K562 (cell line): ENCODE measurements around the gene KIFC3. TPM values are rescaled to one million over a fixed set of nuclear protein-coding genes. Genes with fewer than 3 reads are reported as not detected.
A peak's percentile ranks its signal among the peaks of the same experiment; 100 is the strongest.

Source experiments
- ARID2 ChIP-seq: fragments of 450-650 bp; IDR thresholded peaks from 2 replicates; pipeline ENCODE4 v1.6.1; 2017; ENCODE audit warnings: antibody characterized with exemption, mild to moderate bottlenecking
- BRF2 ChIP-seq: IDR thresholded peaks from 3 replicates; pipeline ENCODE4 v1.6.1; 2011; ENCODE audit warnings: borderline replicate concordance, mild to moderate bottlenecking; ENCODE audit not compliant: insufficient read length, insufficient read depth
- COPS2 ChIP-seq: fragments of 450-650 bp; conservative IDR thresholded peaks from 2 replicates; pipeline ENCODE4 v1.6.1; 2016; ENCODE audit warnings: mild to moderate bottlenecking, moderate library complexity
- E2F1 ChIP-seq: sonication (generic); formaldehyde crosslinking; IDR thresholded peaks from 2 replicates; pipeline ENCODE4 v1.8.1; 2023; ENCODE audit warnings: mild to moderate bottlenecking, missing genetic modification reagents, moderate library complexity
- E4F1 ChIP-seq: fragments of 250-450 bp; sonication (Bioruptor Pico); IDR thresholded peaks from 2 replicates; pipeline ENCODE4 v1.5.0; 2021; ENCODE audit warnings: mild to moderate bottlenecking, borderline replicate concordance
- FOXJ3 ChIP-seq: sonication (generic); formaldehyde crosslinking; IDR thresholded peaks from 2 replicates; pipeline ENCODE4 v1.4.0; 2020; ENCODE audit warnings: mild to moderate bottlenecking, missing genetic modification reagents
- HDGF ChIP-seq: fragments of 450-650 bp; IDR thresholded peaks from 2 replicates; pipeline ENCODE4 v1.6.1; 2016
- HMG20A ChIP-seq: fragments of 450-650 bp; formaldehyde crosslinking; conservative IDR thresholded peaks from 2 replicates; pipeline ENCODE4 v1.4.0; 2020; ENCODE audit warnings: mild to moderate bottlenecking, mixed read lengths
- HNRNPUL1 ChIP-seq: fragments of 200-400 bp; formaldehyde crosslinking; IDR thresholded peaks from 2 replicates; pipeline ENCODE4 v1.6.1; 2017; ENCODE audit warnings: low read length
- KLF16 ChIP-seq: IDR thresholded peaks from 2 replicates; pipeline ENCODE4 v1.6.1; 2016; ENCODE audit warnings: antibody characterized with exemption
- LEF1 ChIP-seq: fragments of 450-650 bp; IDR thresholded peaks from 2 replicates; pipeline ENCODE4 v1.6.1; 2016; ENCODE audit warnings: mild to moderate bottlenecking
- PHB2 ChIP-seq: fragments of 450-650 bp; IDR thresholded peaks from 2 replicates; pipeline ENCODE4 v1.6.1; 2017; ENCODE audit warnings: low read depth
- PHF8 ChIP-seq: fragments of 200-600 bp; sonication (generic); IDR thresholded peaks from 2 replicates; pipeline ENCODE4 v1.6.1; 2012; ENCODE audit warnings: mixed run types, mild to moderate bottlenecking, inconsistent platforms, low read length, moderate library complexity, borderline replicate concordance
- POLR2H ChIP-seq: IDR thresholded peaks from 2 replicates; pipeline ENCODE4 v1.6.1; 2016; ENCODE audit warnings: missing genetic modification characterization, low read depth, mild to moderate bottlenecking, control low read depth, missing compliant biosample characterization, moderate library complexity
- ZEB2 ChIP-seq: fragments of 450-650 bp; IDR thresholded peaks from 2 replicates; pipeline ENCODE4 v1.6.1; 2016
- ZNF518B ChIP-seq: fragments of 250-450 bp; sonication (Bioruptor Pico); IDR thresholded peaks from 2 replicates; pipeline ENCODE4 v1.5.0; 2021; ENCODE audit warnings: mild to moderate bottlenecking, moderate library complexity
- ZNF584 ChIP-seq: fragments of 200-800 bp; sonication (Bioruptor generic); IDR thresholded peaks from 2 replicates; pipeline ENCODE4 v1.6.1; 2016; ENCODE audit warnings: low read depth, mild to moderate bottlenecking, missing genetic modification characterization, missing compliant biosample characterization
- polyA plus RNA-seq, 8 experiments: library from polyadenylated mRNA; depleted of rRNA in 4 of 8; stranded (reverse) in 5 of 8; unstranded in 3 of 8; fragments of >200 nt; fragmentation: Nextera tagmentation in 2 of 8; fragmentation: Illumina TruSeq in 1 of 8; extraction: Ambion mirVana in 2 of 8; extraction: Trizol in 1 of 8; gene quantifications; 2 replicates each; pipeline versions ENCODE4 v1.2.1 to v1.2.3, GENCODE V29; 2011 to 2014; ENCODE audit warnings: inconsistent platforms in 1 of 8, missing spikeins in 1 of 8
- total RNA-seq, 7 experiments: library from RNA; depleted of rRNA in 6 of 7; stranded (reverse); fragments of >200 nt in 6 of 7; fragmentation: Illumina TruSeq in 2 of 7; extraction: Trizol in 2 of 7; gene quantifications; 2 replicates each; pipeline versions ENCODE4 v1.2.1 to v1.2.3, GENCODE V29; 2011 to 2021; ENCODE audit warnings: low replicate concordance in 1 of 7
- TF ChIP-seq, protein P1 (sequence below): fragments of 450-650 bp; IDR thresholded peaks from 2 replicates; pipeline ENCODE4 v1.6.1; 2017; ENCODE audit warnings: mild to moderate bottlenecking, moderate library complexity

Gene KIFC3
- total and polyA plus RNA-seq, 9 of the 15 experiments (the other 6 are each of a cell fraction or from before 2014, with no cell fraction given): 0.23 to 105 (median 26.2) TPM

GRCh38 chr16:57800200-57801097 is 1.8 kb downstream of the KIFC3 start (continued):
- no peak for TF ChIP-seq E4F1 (CRISPR knock-in tag)
- no peak; the same call in 1 of the 2 replicates for TF ChIP-seq HDGF
- TF ChIP-seq COPS2: no peak
- TF ChIP-seq E2F1 (CRISPR knock-in tag): no peak
- TF ChIP-seq, protein P1, sequence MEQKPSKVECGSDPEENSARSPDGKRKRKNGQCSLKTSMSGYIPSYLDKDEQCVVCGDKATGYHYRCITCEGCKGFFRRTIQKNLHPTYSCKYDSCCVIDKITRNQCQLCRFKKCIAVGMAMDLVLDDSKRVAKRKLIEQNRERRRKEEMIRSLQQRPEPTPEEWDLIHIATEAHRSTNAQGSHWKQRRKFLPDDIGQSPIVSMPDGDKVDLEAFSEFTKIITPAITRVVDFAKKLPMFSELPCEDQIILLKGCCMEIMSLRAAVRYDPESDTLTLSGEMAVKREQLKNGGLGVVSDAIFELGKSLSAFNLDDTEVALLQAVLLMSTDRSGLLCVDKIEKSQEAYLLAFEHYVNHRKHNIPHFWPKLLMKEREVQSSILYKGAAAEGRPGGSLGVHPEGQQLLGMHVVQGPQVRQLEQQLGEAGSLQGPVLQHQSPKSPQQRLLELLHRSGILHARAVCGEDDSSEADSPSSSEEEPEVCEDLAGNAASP: no peak
- TF ChIP-seq ZEB2: peak; percentile 69
- 0 out of 2 replicates have a peak, but pooled peaks have one; percentile 40 for TF ChIP-seq KLF16
- no peak for TF ChIP-seq PHF8
- no peak for TF ChIP-seq ARID2
- TF ChIP-seq LEF1: no peak
- TF ChIP-seq PHB2: no peak
- no peak for TF ChIP-seq HNRNPUL1
- TF ChIP-seq BRF2: no peak
- no peak for TF ChIP-seq HMG20A (CRISPR knock-in tag)
- no peak for TF ChIP-seq ZNF518B (CRISPR knock-in tag)
- no peak for TF ChIP-seq ZNF584
- 0 out of 2 replicates have a peak, but pooled peaks have one; percentile 39 for TF ChIP-seq POLR2H (tag)
- no peak for TF ChIP-seq FOXJ3 (CRISPR knock-in tag)
